Measurements from ENCODE around the gene POU6F1.

DNA sequence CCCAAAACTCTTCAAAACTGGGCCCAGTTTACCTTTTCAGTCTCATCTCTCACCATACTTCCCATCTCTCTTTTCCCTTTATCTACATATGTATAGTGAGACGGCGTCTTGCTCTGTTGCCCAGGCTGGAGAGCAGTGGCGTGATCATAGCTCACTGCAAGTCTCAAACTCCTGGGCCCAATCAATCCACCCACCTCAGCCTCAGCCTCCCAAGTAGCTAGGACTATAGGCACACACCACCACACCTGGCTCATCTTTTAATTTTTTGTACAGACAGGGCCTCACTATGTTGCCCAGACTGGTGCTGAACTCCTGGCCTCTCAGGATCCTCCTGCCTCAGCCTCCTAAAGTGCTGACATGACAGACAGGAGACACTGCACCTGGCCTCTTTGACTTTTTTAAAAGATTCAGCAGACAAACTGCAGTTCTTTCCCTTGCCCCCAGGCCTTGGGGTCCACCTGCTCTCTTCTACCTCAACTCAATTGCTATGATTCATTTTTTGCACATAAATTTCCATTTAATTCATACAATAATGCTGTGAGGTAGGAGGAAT, 78.5 kb downstream of the POU6F1 start:
- TF ChIP-seq, protein P1, sequence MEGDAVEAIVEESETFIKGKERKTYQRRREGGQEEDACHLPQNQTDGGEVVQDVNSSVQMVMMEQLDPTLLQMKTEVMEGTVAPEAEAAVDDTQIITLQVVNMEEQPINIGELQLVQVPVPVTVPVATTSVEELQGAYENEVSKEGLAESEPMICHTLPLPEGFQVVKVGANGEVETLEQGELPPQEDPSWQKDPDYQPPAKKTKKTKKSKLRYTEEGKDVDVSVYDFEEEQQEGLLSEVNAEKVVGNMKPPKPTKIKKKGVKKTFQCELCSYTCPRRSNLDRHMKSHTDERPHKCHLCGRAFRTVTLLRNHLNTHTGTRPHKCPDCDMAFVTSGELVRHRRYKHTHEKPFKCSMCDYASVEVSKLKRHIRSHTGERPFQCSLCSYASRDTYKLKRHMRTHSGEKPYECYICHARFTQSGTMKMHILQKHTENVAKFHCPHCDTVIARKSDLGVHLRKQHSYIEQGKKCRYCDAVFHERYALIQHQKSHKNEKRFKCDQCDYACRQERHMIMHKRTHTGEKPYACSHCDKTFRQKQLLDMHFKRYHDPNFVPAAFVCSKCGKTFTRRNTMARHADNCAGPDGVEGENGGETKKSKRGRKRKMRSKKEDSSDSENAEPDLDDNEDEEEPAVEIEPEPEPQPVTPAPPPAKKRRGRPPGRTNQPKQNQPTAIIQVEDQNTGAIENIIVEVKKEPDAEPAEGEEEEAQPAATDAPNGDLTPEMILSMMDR (IDR thresholded peaks at IDR 0.05; ENCODE audit: insufficient read depth, low read length): no peak
- no peak for TF ChIP-seq GABPA (IDR thresholded peaks at IDR 0.05; ENCODE audit: low read depth)

Data from HL-60 (cell line).